HG03103 (cell line): Measurements from ENCODE around the gene NAT10.

Experiments used
- ATAC-seq: cut with Tn5 transposase; IDR thresholded peaks from one replicate; pipeline ENCODE4 v1.9.1; 2021; ENCODE audit warnings: low read depth; ENCODE audit not compliant: unreplicated experiment

The NAT10 gene

DNA sequence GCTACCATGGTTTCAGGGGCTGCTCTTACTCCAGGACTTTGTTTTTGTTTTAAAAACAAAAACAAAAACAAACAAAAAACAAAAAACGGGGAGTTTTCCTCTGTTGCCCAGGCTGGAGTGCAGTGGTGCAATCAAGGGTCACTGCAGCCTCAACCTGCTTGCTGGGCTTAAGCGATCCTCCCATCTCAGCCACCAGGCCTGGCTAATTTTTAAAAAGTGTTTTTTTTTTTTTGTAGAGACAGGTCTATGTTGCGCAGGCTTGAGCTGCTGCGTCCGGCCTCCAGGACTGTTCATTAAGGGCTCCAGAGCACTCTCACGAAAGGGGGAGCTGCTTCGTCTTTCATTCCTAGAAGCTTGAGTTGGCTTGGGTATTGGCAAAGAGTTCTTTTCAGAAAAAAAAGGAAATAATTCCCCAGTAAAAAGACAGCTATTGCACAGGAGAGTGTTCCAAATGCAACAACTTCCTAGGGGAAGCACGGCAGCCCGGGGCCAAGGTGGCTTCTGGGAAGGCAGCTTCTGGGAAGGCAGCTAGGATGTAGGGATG, 78.5 kb downstream of the NAT10 start:
- ATAC-seq = no peak

DNA sequence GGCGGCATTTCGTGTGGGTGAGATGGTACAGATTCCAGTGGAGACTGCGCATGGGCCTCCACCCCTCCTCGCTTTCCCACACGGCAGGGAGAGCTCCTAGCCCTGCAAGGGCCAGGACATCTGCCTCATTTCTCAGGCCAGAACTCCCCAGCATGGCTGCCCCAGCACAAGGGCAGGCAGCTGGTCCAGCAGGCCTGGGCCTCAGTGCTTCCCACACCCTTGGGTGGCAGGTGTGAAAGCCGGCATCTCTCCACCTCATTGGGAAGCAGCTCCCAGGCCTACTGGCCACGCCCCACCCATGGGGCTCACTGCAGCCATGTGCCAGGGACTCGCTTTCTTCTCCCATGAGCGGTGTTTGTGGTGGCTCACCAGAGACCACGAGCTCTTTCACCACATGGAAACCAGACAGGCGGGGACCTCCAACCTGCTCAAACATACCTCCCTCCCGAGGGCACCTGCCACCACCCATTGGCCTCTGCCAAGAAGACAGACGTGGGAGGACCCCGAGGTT, 79.1 kb downstream of the NAT10 start:
- ATAC-seq = no peak

DNA sequence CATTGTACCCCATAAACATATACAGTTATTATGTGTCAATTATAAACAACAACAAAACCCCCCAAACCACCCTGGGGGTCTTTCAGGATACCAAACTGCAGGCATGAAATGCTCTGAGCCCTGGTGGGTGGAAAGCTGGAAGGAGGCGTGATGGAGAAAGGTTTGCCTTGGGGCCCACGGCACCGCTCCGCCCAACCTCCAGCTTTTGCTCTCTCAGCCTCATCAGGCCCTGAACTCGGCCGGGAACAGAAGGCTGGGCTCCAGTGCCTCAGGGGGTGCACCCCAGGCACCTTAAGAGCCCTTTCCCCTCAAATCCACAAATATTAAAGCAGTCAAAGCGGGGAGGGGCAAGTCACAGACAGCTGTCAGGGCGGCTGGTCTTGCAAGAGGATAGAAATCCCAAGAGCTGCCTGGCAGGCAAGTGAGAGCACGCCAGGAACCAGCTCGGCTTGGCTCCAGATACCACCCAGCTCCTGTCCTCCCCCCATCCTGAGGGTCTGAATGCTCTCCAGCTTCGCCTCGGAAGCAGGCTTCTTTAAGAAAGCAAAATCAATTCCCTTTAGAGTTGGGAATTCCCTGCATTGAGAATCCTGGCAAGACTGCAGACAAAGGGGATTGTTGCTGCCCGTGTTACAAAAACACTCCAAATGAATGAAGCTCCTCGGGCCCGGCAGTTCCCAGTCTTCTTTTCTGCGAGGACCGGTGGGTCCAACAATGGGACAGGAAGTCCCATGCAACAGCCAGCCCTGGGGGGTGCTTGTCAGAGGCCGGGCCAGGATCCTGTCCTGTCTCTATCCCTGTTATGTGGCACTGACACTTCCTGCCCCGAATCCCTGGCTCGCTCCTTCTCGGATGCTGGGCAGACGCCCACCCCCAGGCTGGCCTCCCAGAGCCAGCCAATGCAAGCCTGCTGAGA, 80.8 kb downstream of the NAT10 start:
- ATAC-seq = no peak

DNA sequence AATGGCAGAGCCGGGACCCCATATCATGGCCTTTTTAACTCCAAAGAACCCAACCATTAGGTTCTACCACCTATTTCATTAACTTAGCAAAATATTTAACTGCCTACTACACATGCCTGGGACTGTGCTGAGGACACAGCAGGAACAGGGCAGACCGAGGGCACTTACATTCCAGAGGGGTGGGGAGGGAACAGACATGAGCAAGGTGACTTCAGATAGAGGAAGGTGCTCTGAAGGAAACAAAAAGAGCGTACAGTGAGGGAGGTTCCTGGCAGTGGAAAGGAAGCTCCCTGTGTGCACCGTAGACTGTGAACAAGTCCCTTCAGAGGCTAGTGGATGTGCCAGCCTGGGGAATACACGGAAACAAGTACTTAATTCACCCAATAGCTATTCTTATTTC, 82.8 kb downstream of the NAT10 start:
- ATAC-seq = no peak

DNA sequence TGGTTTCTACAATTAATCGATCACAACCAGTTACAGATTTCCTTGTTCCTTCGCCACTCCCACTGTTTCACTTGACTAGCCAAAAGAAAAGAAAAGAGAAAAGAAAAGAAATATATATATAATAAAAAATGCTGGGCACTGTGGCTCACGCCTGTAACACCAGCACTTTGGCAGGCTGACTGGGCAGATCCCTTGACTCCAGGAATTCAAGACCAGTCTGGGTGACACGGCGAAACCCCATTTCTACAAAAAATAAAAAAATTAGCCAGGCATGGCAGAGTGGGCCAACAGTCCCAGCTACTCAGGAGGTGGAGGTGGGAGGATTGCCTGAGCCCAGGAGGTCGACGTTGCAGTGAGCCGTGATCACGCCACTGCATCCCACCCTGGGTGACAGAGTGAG, 83.8 kb downstream of the NAT10 start:
- no peak for ATAC-seq

DNA sequence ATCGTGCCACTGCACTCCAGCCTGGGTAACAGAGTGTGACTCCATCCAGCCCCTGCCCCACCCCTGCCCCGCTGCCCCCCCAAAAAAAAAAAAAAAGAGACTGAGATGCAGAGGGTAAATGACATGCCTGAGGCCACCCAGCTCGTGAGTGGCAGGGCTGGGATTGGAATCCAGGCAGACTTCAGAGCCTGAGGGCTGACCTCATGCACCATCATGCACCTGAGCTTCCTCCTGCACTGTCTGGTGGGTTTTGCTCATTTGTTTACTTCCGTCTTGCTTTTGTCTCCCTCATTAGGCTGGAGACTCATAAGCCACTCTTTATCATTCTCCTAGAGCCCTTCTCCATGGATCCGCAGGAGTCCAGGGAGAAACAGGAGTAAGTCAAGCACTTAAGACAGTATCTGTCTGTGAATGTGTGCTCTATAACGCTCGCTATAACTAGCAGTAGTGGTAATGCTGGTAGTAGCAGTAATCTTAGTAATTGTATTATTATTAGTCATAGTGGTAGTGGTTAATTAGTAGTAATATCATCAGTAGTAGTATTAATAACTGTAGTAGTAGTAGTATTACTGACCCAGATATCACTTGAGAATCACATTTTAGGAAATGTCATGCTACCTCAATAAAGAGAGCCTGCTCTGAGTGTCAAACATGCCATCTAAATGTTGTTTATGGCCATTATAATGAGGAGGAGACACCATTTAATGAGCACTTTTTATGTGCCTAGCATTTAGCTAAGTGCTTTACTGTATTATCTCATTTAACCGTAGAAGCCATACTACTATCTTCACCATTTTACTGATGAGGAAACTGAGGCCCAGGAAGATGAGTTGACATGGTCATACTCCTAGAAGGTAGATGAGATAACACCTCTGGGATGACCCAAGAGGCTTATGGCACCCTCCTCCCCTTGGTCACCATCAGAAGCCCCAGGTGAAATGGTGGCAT, 85.0 kb downstream of the NAT10 start:
- ATAC-seq = no peak

DNA sequence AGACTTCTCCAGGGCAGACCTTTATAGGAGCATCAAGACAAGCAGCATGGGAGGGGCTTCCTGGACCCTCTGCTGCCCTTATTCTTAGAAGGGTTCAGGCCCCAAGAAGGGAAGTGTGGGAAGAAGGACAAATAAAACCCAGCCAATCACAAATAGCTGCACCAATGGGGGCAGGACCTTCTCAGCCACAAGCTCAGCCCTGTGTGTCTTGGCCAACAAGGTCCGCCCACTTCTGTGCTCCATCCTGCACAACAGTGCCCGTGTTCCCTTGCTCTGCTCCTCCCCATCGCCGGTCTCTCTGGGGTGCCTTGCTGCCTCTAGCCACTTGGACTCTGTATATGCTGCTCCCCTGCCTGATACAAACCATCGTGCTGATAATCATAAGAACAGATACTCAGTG, 86.1 kb downstream of the NAT10 start:
- ATAC-seq = no peak

DNA sequence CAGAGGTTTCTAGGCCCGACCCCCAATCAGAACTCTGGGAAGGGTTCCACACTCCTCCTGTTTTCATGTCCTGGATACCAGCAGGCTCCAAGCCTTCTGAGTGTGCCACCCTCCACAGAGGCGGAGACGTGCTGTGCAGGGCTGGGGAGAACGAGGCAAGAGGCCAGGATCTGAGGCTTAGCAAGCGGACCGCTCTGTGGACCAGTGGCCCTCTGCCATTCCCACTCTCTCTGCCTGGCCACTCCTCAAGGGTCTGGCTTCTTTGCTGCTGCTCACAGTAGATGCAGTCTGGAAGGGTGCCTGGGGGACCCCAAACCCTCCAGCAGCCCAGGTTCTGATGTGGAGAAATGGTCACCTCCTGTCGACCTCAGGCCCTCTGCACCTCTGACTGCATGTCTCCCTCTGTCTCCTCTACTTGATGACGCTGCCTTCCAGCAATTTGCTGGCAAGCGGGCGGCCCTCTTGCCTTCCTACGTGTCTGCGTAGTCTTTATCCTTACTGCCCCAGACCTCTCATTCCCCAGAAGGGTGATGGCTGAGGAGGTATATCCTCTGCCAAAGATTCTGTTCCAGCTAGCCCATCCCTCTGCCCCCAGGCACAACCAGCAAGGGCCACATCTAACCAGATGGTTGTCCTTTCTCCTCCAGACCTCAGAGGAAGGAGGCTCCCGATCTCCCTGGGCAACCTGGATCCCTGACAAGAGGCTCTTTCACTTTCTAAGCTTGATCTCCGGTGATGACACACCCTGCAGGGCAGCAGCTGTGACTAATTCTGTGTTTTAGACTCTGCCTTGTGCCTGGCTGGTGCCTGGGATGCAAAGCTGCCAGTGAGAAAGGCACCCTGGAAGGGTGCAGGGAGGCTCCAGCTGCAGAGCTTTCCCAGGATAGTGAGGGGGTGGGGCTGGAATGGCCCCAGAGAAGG, 87.3 kb downstream of the NAT10 start:
- no peak for ATAC-seq

DNA sequence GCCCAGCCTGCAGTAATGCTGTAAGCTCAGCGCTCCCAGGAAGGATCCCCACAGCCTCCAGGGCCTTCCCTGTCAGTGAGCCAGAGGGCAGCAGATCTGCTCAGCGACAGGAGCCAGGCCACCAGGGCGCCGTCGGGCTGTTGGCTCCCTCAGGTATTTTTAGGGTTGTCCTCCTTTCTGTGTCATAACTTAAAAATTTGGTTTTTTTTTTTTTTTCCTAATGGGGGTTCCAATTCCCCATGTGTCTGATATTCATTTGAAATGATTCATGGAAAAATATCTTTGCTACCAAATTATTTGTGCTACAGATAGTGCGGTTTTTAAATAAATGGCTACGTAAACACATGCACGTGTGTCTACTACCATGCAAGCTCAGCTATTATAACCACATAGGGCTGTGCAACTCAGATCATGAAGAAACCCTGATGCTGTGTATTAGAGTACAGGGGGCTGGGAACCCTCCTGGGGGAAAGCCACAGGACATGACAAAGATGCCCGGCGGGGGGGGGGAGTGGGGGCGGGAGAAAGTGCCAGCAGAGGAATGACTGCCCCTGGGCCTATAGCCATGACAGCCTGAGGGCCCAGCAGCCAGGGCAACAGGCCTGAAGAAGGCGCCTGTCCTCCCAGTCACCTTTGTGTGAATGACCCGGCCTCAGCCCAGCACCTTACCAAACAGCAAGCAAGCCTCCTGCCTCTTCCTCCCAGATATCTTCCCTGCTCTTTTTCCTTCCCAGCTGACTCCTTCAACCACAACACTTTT, 89.3 kb downstream of the NAT10 start:
- ATAC-seq = no peak
